GM10266 (cell line): Measurements from ENCODE around the gene IFNE.

Experiments
- DNase-seq: peaks from one replicate; pipeline ENCODE4 v3.0.0; 2012; ENCODE audit errors: extremely low spot score
- TF ChIP-seq, protein P1 (sequence below): IDR thresholded peaks from 2 replicates; pipeline ENCODE4 v1.5.1; 2012; ENCODE audit warnings: mild to moderate bottlenecking, low read depth; ENCODE audit not compliant: control insufficient read depth, insufficient read depth; ENCODE audit errors: missing control alignments

Gene IFNE

DNA sequence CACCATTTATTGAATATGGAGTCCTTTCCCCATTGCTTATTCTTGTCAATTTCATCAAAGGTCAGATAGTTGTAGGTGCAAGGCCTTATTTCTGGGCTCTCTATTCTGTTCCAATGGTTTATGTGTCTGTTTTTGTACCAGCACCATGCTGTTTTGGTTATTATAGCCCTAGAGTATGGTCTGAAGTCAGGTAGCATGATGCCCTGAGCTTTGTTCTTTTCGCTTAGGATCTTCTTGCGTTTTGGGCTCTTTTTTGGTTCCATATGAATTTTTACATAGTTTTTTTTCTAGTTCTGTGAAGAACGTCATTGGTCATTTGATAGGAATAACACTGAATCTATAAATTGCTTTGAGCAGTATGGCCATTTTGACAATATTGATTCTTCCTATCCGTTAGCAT, 40.2 kb upstream of the IFNE start:
- no peak for DNase-seq
- TF ChIP-seq, protein P1, sequence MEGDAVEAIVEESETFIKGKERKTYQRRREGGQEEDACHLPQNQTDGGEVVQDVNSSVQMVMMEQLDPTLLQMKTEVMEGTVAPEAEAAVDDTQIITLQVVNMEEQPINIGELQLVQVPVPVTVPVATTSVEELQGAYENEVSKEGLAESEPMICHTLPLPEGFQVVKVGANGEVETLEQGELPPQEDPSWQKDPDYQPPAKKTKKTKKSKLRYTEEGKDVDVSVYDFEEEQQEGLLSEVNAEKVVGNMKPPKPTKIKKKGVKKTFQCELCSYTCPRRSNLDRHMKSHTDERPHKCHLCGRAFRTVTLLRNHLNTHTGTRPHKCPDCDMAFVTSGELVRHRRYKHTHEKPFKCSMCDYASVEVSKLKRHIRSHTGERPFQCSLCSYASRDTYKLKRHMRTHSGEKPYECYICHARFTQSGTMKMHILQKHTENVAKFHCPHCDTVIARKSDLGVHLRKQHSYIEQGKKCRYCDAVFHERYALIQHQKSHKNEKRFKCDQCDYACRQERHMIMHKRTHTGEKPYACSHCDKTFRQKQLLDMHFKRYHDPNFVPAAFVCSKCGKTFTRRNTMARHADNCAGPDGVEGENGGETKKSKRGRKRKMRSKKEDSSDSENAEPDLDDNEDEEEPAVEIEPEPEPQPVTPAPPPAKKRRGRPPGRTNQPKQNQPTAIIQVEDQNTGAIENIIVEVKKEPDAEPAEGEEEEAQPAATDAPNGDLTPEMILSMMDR: no peak

DNA sequence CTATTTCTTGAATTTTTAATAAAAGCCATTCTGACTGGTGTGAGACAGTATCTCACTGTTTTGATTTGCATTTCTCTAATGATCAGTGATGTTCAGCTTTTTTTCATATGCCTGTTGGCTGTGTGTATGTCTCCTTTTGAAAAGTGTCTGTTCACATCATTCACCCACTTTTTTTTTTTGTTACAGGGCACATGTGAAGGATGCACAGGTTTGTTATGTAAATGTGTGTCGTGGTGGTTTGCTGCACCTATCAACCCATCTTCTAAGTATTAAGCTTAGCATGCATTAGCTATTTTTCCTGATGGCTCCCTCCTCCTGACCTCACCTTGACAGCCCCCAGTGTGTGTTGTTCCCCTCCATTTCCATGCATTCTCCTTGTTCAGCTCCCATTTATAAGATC, 39.3 kb upstream of the IFNE start:
- TF ChIP-seq, protein P1: no peak
- no peak for DNase-seq

DNA sequence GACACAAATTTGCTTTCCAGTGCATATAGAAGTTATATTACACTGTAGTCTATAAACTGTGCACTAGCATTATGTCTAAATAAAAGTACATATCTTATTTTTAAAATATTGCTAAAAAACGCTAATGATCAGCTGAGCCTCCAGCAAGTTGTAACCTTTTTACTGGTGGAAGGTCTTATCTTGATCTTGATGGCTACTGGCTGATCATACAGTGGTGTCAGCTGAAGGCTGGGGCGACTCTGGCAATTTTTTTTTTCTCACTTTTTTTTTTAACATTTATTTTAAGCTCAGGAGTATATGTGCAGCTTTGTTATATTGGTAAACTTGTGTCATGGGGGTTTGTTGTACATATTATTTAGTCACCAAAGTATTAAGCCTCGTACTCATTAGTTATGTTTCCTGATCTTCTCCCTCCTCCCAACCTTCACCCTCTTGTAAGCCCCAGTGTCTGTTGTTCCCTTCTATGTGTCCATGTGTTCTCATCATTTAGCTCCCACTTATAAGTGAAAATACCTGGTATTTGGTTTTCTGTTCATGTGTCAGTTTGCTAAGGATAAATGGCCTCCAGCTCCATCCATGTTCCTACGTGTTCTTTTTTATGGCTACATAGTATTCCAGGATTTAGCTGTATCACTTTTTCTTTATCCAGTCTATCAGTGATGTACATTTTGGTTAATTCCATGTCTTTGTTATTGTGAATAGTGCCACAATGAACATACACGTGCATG, 38.6 kb upstream of the IFNE start:
- TF ChIP-seq, protein P1: no peak
- no peak for DNase-seq

DNA sequence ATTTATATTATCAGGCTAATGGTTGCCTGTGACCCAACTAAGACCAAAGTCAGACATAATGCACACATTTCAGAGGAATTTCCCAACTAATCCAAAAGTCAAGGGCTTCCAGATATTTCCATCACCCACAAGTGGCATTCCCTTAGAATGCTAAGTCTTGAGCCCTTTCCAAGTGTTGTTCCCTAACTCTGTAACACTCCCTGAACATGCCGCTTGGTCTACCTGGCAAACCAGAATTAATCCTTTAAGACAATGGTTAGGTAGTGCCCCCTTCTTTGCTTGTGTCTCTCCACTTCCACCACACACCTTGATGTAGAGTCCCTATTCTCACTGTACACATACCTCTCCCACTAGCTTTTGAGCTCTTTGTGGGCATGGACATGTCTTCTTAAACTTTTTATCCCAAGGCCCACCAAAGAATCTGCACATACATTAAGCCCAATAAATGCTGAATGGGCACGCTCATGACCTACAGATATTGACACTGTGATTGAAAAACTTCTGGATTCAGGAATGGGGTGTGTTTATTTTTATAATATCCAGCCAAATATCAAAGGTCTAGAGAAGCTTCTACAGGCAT, 37.8 kb upstream of the IFNE start:
- TF ChIP-seq, protein P1: no peak
- DNase-seq: no peak

DNA sequence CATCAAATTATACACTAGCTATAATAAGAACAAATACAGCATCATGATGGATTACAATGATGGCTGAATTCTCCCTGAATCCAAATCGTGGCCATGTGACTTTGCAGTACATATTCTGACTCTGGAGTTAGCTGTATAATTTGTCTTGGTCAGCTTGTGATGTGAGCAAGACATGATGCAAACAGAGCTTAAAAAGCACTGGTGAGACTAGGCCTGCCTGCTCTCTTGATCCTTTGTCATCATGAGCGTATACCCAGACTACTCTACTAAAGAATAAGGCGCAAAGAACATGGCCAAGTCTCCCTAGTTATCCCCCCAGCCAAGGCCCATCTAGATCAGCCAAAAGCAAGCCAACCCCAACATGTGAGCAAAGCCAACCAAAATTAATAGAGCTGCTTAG, 34.7 kb upstream of the IFNE start:
- TF ChIP-seq, protein P1: no peak

DNA sequence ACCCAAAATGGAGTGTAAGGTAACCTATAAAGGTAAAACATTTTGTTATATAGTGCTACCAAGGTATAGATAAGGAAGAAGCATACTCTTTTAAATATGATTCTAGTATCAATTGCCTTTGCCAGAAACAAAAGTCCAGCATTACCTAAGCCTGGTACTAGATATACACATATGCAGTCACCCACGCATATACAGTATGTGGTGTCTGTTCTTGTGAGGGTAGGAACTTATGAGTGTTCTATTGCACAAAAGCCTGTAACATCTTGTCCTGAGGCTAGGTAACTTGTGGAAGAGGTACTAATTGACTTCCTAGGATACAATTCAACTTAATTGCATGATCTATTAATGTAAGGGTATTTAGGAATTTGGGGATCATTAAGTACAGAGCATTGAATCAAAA, 31.3 kb upstream of the IFNE start:
- TF ChIP-seq, protein P1: no peak
- DNase-seq: no peak

More for the DNA sequence above, 34.7 kb upstream of the IFNE start:
- DNase-seq: no peak

DNA sequence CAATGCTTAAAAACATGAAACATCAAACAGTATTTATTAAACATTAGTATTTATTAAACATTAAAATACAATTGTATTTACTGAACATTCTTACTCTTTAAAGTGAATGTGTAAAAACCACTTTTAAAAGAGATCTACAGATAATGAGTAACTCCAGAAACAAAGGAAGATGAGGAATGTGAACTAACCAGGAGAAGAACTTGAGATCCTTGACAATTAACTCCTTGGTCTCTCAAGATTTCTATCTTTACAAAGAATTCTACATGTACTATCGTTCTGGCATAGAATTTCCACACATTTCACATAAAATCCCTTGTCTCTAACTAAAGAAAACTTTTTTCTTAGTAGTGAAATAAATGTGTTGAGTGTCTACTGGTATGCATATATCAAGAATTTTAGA, 28.7 kb upstream of the IFNE start:
- TF ChIP-seq, protein P1: no peak
- no peak for DNase-seq
